Measurements from ENCODE around the gene ZMYND8.
"Not testable (repeated sequence)": the region's sequence is repeated elsewhere in the genome, so short reads cannot be mapped to it uniquely, and the experiment has no call there.

Gene ZMYND8

GRCh38 chr20:47178851-47179250, 177.6 kb downstream of the ZMYND8 start:
- Histone ChIP-seq H3K27me3 (ENCODE audit: control insufficient read depth, insufficient read depth, low read length) (no peaks in the 10 kb centered on the region), H3K4me1 (ENCODE audit: control insufficient read depth, insufficient read depth, low read length) (no peaks in the 10 kb centered on the region), H3K4me3 (ENCODE audit: low read length) (no peak overlapping the region), H3K9ac (ENCODE audit: low read length) (no peak overlapping the region), H3K36me3 (ENCODE audit: control insufficient read depth, insufficient read depth, low read length) (no peaks in the 10 kb centered on the region), H3K9me3 (ENCODE audit: control insufficient read depth, low read length) (no peaks in the 10 kb centered on the region)

DNA sequence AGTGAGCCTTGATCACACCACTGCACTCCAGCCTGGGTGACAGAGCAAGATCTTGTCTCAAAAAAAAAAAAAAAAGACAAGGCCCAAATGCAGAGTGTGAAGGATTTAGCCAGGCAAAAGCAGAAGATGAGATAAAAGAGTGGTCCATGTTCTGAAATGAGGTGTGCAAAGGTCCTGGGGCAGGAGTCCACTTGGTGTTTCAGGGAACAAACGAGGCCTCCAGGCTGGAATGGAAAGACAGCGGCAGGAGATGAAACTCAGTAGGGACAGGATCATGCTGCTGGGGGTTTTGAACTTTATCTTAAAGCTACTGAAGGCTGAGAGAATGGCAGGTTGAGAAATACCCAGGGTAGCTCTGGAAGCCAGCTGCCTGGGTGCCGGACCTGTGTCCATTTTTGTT, 178.2 kb downstream of the ZMYND8 start:
- H3K36me3 ChIP-seq (ENCODE audit: control insufficient read depth, insufficient read depth, low read length), result no peaks in the 10 kb centered on the region
- H3K4me3 ChIP-seq (ENCODE audit: low read length), result no peak overlapping the region
- H3K27me3 ChIP-seq (ENCODE audit: control insufficient read depth, insufficient read depth, low read length), result no peaks in the 10 kb centered on the region
- no peaks in the 10 kb centered on the region for H3K9me3 ChIP-seq (ENCODE audit: control insufficient read depth, low read length)
- no peaks in the 10 kb centered on the region for H3K4me1 ChIP-seq (ENCODE audit: control insufficient read depth, insufficient read depth, low read length)
- no peak overlapping the region for H3K9ac ChIP-seq (ENCODE audit: low read length)

DNA sequence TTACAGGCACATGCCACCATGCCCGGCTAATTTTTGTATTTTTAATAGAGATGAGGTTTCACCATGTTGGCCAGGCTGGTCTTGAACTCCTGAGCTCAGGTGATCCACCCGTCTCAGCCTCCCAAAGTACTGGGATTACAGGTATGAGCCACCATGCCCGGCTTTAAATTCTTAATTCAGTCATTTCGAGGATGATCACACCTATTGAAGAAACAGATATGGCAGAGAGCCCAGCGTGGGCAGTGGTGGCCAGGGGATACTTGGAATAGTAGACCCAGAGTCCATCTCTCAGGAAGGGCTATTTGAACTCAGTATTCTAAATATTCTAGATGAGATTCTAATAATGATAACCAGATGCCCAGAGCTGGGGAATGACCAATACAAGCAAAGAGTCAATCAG, 180.3 kb downstream of the ZMYND8 start:
- H3K9ac ChIP-seq (ENCODE audit: low read length); H3K4me3 ChIP-seq (ENCODE audit: low read length); H3K27me3 ChIP-seq (ENCODE audit: control insufficient read depth, insufficient read depth, low read length); H3K4me1 ChIP-seq (ENCODE audit: control insufficient read depth, insufficient read depth, low read length); H3K9me3 ChIP-seq (ENCODE audit: control insufficient read depth, low read length); H3K36me3 ChIP-seq (ENCODE audit: control insufficient read depth, insufficient read depth, low read length): not testable (repeated sequence)

- Histone ChIP-seq H3K4me1 (ENCODE audit: control insufficient read depth, insufficient read depth, low read length) (no peaks in the 10 kb centered on the region), H3K4me3 (ENCODE audit: low read length) (no peak overlapping the region), H3K9ac (ENCODE audit: low read length) (no peak overlapping the region), H3K9me3 (ENCODE audit: control insufficient read depth, low read length) (no peaks in the 10 kb centered on the region), H3K27me3 (ENCODE audit: control insufficient read depth, insufficient read depth, low read length) (no peaks in the 10 kb centered on the region), H3K36me3 (ENCODE audit: control insufficient read depth, insufficient read depth, low read length) (no peaks in the 10 kb centered on the region)
Measured at GRCh38 chr20:47175493-47175892, 181.0 kb downstream of the ZMYND8 start.

DNA sequence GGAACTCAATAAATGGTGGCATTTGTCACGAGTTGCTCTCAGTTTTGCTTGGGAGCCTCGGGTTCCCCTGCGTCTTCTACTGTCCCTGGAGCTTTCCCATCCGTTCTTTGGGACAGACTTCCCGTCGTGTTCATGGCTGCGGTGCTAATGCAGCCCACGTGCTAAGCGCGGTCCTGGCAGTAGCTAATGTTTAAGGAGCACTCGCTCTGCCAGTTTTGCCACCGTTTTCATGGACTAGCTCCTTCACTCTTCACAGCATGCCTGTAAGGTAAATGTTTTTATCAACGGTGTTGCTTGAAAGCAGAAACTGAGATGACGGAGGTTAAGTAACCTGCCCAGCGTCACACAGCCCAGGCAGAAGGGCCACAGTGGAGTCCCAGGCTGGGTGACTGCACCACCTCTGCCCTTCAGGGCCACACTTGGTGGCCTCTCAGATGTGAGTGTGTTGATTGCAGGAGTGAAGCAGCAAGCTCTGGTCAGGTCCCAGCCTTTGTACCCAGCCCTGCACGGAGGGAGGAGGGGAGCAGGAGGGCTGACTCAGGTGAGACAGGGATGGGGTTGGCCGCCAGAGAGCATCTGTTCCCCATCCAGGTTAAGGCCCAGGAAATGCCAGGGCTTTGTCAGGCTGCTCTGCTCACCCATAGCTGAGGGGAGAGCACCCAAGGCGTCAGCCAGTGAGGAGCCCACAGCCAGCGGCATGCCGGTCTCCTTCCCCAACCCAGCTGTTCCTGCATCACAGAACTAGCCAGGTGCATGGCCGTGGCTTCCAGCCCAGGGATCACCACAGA, 181.8 kb downstream of the ZMYND8 start:
- H3K36me3 ChIP-seq (ENCODE audit: control insufficient read depth, insufficient read depth, low read length), result no peaks in the 10 kb centered on the region
- H3K9me3 ChIP-seq (ENCODE audit: control insufficient read depth, low read length), result no peaks in the 10 kb centered on the region

DNA sequence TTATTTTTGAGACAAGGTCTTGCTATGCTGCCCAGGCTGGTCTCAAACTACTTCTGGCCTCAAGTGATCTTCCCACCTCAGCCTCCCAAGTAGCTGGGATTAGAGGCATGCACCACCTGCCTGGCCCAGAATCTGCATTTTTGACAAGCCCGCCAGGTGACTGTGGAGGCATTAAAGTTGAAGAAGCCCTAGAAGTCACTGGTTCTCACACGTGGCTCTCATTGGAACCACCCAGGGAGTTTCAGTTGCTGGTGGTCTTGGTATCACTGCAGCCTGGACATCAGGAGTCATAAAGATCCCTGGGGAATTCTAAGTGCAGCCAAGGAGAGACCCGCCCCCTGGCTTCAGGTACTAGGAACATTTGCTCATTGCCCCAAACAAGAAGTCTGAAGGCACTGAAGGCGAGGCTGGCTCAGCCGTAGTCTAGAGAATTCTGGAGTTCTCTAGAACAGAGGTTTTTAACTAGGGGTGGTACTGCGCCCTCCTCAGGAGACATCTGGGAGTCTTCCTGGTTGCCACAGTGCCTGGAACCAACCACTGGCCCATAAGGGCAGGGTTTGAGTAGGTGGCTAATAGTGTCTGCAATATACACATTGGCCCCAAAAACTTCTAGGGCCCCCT, 182.8 kb downstream of the ZMYND8 start:
- no peaks in the 10 kb centered on the region for H3K9me3 ChIP-seq (ENCODE audit: control insufficient read depth, low read length)
- H3K27me3 ChIP-seq (ENCODE audit: control insufficient read depth, insufficient read depth, low read length), result no peaks in the 10 kb centered on the region
- H3K4me1 ChIP-seq (ENCODE audit: control insufficient read depth, insufficient read depth, low read length), result no peaks in the 10 kb centered on the region
- H3K4me3 ChIP-seq (ENCODE audit: low read length), result no peak overlapping the region
- H3K36me3 ChIP-seq (ENCODE audit: control insufficient read depth, insufficient read depth, low read length), result no peaks in the 10 kb centered on the region
- H3K9ac ChIP-seq (ENCODE audit: low read length), result no peak overlapping the region

More for the DNA sequence above, 181.8 kb downstream of the ZMYND8 start:
- no peak overlapping the region for H3K4me3 ChIP-seq (ENCODE audit: low read length)
- no peaks in the 10 kb centered on the region for H3K27me3 ChIP-seq (ENCODE audit: control insufficient read depth, insufficient read depth, low read length)
- H3K4me1 ChIP-seq (ENCODE audit: control insufficient read depth, insufficient read depth, low read length), result no peaks in the 10 kb centered on the region
- no peak overlapping the region for H3K9ac ChIP-seq (ENCODE audit: low read length)

GRCh38 chr20:47172579-47172978, 183.9 kb downstream of the ZMYND8 start:
- Histone ChIP-seq H3K36me3 (ENCODE audit: control insufficient read depth, insufficient read depth, low read length) (no peaks in the 10 kb centered on the region), H3K4me1 (ENCODE audit: control insufficient read depth, insufficient read depth, low read length) (no peaks in the 10 kb centered on the region), H3K27me3 (ENCODE audit: control insufficient read depth, insufficient read depth, low read length) (no peaks in the 10 kb centered on the region), H3K4me3 (ENCODE audit: low read length) (no peak overlapping the region), H3K9ac (ENCODE audit: low read length) (no peak overlapping the region), H3K9me3 (ENCODE audit: control insufficient read depth, low read length) (no peaks in the 10 kb centered on the region)

DNA sequence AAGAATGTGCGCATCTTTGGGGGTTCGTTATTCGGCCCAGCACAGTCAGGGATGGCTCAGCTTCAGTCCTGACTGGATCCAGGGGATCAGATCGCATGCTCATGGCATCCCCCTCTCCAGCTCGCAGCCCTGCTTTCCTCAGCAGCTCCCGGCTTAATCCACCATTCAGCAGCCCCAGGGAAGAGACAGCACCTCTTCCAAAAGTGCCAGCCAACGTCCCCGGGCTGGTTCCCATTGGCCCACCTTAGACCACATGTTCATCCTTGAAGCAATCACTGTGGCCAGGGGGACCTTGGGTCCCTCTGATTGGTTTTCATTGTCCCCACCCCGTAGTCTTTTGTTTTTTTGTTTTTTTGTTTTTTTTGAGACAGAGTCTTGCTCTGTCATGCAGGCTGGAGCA, 188.7 kb downstream of the ZMYND8 start:
- Histone ChIP-seq H3K36me3 (ENCODE audit: control insufficient read depth, insufficient read depth, low read length) (no peaks in the 10 kb centered on the region), H3K9me3 (ENCODE audit: control insufficient read depth, low read length) (no peaks in the 10 kb centered on the region), H3K4me3 (ENCODE audit: low read length) (no peak overlapping the region), H3K9ac (ENCODE audit: low read length) (no peak overlapping the region), H3K27me3 (ENCODE audit: control insufficient read depth, insufficient read depth, low read length) (no peaks in the 10 kb centered on the region), H3K4me1 (ENCODE audit: control insufficient read depth, insufficient read depth, low read length) (no peaks in the 10 kb centered on the region)

DNA sequence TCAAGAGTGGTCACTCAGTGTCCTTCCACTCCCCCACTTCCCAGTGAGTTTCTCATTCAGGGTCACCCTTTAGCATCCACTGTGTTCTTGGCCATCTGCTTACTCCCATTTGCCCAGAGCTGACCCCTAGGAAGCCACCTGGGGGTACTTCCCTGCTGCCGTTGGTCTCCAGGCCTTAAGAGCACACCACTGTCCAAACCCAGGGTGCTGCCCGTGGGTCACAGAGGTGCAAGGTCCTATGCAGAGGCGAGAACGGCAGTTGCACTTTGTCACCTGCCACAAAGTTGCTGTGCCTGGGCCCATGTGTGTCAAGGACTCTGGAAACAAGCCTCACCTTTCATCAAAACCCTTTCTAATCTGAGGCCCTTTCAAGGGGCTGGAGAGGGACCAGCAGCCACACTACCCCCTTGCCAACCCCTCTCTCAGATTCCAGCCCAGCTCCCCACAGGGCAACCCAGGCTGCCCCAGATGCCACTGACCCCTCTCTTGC, 191.1 kb downstream of the ZMYND8 start:
- no peak overlapping the region for H3K4me3 ChIP-seq (ENCODE audit: low read length)
- no peaks in the 10 kb centered on the region for H3K4me1 ChIP-seq (ENCODE audit: control insufficient read depth, insufficient read depth, low read length)
- H3K27me3 ChIP-seq (ENCODE audit: control insufficient read depth, insufficient read depth, low read length), result no peaks in the 10 kb centered on the region
- H3K9ac ChIP-seq (ENCODE audit: low read length), result no peak overlapping the region
- H3K9me3 ChIP-seq (ENCODE audit: control insufficient read depth, low read length), result no peaks in the 10 kb centered on the region
- H3K36me3 ChIP-seq (ENCODE audit: control insufficient read depth, insufficient read depth, low read length), result no peaks in the 10 kb centered on the region

GRCh38 chr20:47164140-47164539, 192.4 kb downstream of the ZMYND8 start:
- no peaks in the 10 kb centered on the region for H3K9me3 ChIP-seq (ENCODE audit: control insufficient read depth, low read length)
- no peak overlapping the region for H3K9ac ChIP-seq (ENCODE audit: low read length)
- no peaks in the 10 kb centered on the region for H3K27me3 ChIP-seq (ENCODE audit: control insufficient read depth, insufficient read depth, low read length)
- no peaks in the 10 kb centered on the region for H3K36me3 ChIP-seq (ENCODE audit: control insufficient read depth, insufficient read depth, low read length)
- H3K4me3 ChIP-seq (ENCODE audit: low read length), result no peak overlapping the region
- H3K4me1 ChIP-seq (ENCODE audit: control insufficient read depth, insufficient read depth, low read length), result no peaks in the 10 kb centered on the region

- Histone ChIP-seq H3K27me3 (ENCODE audit: control insufficient read depth, insufficient read depth, low read length) (no peaks in the 10 kb centered on the region), H3K36me3 (ENCODE audit: control insufficient read depth, insufficient read depth, low read length) (no peaks in the 10 kb centered on the region), H3K9ac (ENCODE audit: low read length) (no peak overlapping the region), H3K9me3 (ENCODE audit: control insufficient read depth, low read length) (no peaks in the 10 kb centered on the region), H3K4me1 (ENCODE audit: control insufficient read depth, insufficient read depth, low read length) (no peaks in the 10 kb centered on the region), H3K4me3 (ENCODE audit: low read length) (no peak overlapping the region)
Measured at GRCh38 chr20:47161411-47161810, 195.1 kb downstream of the ZMYND8 start.

DNA sequence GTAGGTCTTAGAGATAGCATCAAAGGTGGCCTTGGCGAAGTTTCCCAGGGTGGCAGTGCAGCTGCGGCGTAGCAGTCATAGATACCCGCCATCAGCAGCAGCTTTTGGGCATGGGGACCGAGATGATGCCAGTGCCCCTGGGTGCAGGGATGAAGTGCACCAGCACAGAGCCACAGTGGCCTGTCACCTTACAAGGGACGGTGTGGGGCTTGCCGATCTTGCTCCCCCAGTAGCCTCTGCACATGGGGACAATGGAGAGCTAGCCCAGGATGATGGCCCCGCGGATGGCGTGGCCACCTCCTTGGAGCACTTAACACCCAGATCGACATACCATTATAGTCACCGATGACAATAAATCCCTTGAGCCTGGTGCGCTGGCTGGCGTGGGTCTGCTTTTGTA, 195.5 kb downstream of the ZMYND8 start:
- H3K36me3 ChIP-seq (ENCODE audit: control insufficient read depth, insufficient read depth, low read length), result no peaks in the 10 kb centered on the region

More for the DNA sequence above, 195.5 kb downstream of the ZMYND8 start:
- Histone ChIP-seq H3K9me3 (ENCODE audit: control insufficient read depth, low read length) (no peaks in the 10 kb centered on the region), H3K9ac (ENCODE audit: low read length) (no peak overlapping the region), H3K27me3 (ENCODE audit: control insufficient read depth, insufficient read depth, low read length) (no peaks in the 10 kb centered on the region), H3K4me3 (ENCODE audit: low read length) (no peak overlapping the region), H3K4me1 (ENCODE audit: control insufficient read depth, insufficient read depth, low read length) (no peaks in the 10 kb centered on the region)
